GM18909 (cell line): ENCODE data around the gene TNFRSF6B.

Source experiments
- ATAC-seq: cut with Tn5 transposase; IDR thresholded peaks from one replicate; pipeline ENCODE4 v1.9.1; 2021; ENCODE audit warnings: mild to moderate bottlenecking; ENCODE audit not compliant: unreplicated experiment, poor library complexity

Gene TNFRSF6B

GRCh38 chr20:63734111-63734945 lies 37.9 kb downstream of the TNFRSF6B start:
- ATAC-seq: no peak

DNA sequence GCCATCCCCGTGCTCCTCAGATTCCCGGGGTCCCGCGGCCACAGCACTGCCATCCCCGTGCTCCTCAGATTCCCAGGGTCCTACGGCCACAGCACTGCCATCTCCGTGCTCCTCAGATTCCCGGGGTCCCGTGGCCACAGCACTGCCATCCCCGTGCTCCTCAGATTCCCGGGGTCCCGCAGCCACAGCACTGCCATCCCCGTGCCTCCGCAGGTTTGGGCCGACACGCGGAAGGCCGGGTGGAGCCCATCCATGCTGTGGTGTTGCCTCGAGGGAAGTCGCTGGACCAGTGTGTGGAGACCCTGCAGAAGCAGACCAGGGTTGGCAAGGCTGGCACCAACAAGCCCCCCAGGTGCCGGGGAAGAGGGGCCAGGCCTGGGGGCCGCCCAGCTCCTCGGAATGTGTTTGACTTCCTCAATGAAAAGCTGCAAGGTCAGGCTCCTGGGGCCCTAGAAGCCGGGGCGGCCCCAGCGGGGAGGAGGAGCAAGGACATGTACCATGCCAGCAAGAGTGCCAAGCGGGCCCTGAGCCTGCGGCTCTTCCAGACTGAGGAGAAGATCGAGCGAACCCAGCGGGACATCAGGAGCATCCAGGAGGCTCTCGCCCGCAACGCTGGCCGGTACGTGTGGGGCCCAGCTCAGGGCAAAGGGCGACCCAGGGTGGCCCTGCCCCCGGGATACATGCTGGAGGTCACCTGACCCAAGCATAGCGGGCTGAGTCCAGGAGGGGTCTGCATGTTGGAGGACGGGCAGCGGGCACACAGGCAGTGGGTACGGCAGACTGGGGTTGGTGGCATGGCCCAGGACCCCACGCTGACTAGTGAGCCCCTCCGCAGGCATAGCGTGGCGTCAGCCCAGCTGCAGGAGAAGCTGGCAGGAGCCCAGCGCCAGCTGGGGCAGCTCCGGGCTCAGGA lies 38.8 kb downstream of the TNFRSF6B start:
- no peak for ATAC-seq

GRCh38 chr20:63735859-63736718 lies 39.6 kb downstream of the TNFRSF6B start, which contains the start of gene LIME1:
Gene LIME1, plus strand, starts transcription at chr20:63736664. Its CDS starts 886 bp downstream, at chr20:63737550.
- ATAC-seq: no peak

DNA sequence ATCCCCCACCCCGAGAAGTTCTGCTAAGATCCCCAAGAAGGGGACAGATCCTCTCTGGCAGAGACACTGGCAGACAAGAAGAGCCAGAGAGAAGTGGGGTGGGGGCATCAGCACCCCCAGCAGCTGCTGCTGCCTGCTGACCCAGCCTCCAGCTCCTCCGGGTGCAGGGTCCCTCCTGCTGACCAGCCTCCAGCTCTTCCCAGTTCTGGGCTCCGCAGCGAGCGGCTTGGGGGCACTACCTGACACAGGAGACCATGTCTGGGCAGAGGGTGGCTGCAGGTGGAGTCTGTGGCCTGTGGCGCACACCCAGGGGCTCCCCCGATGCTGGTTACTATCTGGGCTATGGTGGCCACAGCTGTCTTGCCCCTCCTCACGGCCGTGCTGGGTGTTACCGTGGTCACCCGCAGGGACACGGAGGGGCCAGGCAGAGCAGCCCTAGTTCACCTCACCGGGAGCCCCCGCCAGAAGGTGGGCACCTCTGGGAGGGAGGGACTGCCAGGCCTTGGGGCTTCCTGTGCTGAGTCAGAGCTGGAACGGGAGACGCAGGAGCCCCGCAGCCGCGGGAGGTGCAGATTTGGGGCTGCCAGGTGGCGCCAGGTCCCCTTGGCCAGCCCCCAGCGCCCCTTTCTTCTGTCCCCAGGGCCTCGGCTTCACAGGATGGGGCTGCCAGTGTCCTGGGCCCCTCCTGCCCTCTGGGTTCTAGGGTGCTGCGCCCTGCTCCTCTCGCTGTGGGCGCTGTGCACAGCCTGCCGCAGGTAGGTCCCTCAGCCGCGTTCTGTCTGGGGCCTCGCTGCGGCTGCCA lies 40.6 kb downstream of the TNFRSF6B start:
- no peak for ATAC-seq

DNA sequence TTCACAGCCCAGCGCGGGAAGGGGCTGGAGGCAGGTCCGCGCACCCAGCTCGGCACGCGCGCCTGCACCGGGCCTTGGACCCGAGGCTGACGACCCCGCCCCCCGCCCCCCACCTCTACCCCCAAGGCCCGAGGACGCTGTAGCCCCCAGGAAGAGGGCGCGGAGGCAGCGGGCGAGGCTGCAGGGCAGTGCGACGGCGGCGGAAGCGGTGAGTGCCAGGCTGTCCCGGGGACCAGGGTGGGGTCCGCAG lies 41.2 kb downstream of the TNFRSF6B start:
- ATAC-seq: no peak

- ATAC-seq: no peak
Measured at GRCh38 chr20:63737945-63738686, 41.7 kb downstream of the TNFRSF6B start.

DNA sequence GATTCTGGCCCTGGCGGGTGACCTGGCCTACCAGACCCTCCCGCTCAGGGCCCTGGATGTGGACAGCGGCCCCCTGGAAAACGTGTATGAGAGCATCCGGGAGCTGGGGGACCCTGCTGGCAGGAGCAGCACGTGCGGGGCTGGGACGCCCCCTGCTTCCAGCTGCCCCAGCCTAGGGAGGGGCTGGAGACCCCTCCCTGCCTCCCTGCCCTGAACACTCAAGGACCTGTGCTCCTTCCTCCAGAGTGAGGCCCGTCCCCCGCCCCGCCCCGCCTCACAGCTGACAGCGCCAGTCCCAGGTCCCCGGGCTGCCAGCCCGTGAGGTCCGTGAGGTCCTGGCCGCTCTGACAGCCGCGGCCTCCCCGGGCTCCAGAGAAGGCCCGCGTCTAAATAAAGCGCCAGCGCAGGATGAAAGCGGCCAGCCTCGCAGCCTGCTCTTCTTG lies 42.3 kb downstream of the TNFRSF6B start:
- ATAC-seq: no peak

- ATAC-seq: peak; percentile 44
Measured at GRCh38 chr20:63739130-63740069, 42.9 kb downstream of the TNFRSF6B start, which contains the start of gene SLC2A4RG. Gene SLC2A4RG, plus strand, starts transcription at chr20:63739776. Its CDS starts 137 bp downstream, at chr20:63739913.

GRCh38 chr20:63740070-63740626 lies 43.7 kb downstream of the TNFRSF6B start:
- no peak for ATAC-seq

DNA sequence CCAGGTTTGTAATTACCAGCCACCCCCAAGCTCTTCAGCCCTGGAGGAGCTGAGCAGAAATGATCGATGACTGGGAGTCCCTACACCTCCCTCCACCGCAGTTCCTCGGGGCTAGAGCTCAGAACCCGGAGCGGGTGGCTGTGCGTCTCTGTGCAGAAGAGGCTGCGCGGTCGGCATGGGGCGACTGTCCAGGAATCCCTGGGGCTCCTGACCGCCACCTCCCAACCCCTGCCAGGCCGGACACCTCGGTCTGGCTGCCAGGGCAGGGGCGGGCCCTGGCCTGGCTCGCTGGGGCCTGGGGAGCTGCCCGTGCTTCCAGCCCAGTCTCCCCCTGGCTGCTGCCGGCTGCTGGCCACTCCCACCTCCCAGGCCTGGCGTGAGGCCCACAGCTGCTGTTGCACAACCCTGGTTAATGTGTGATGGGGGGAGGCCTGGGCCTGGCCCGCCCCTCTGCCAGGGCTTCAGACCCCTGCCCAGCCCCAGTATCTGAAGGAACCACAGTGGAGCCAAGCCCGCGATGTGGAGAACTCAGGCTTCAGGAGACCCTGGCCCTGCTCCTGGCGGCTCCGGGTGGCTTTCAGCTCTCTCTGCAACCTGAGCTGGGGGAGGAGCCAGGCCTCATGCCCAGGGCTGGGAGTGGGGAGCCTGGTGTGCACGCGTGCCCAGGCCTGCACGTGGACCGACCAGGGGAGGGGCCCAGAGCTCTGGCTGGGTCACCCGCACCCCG lies 44.3 kb downstream of the TNFRSF6B start:
- ATAC-seq: no peak

GRCh38 chr20:63741354-63741675 lies 44.9 kb downstream of the TNFRSF6B start:
- ATAC-seq: no peak

DNA sequence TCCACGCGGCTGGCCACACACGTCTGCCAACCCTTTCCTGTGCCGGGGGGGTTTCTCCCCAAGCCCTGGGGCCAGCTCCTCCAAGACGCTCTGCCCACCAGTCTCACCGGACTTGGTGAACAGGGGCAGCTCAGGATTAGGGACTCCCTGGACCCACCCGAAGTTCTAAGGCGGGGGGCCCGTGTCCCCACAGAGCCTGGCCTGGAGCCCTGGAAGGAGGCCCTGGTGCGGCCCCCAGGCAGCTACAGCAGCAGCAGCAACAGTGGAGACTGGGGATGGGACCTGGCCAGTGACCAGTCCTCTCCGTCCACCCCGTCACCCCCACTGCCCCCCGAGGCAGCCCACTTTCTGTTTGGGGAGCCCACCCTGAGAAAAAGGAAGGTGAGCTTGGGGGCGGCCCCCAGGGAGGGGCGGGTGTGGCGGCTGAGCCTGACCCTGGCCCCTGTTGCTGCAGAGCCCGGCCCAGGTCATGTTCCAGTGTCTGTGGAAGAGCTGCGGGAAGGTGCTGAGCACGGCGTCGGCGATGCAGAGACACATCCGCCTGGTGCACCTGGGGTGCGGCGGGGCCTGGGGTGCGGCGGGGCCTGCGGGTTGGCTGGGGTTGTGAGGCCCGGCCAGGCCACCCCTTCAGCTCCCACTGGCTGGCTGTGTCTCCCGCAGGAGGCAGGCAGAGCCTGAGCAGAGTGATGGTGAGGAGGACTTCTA lies 45.4 kb downstream of the TNFRSF6B start:
- no peak for ATAC-seq

- no peak for ATAC-seq
Measured at GRCh38 chr20:63742381-63743024, 46.1 kb downstream of the TNFRSF6B start.

DNA sequence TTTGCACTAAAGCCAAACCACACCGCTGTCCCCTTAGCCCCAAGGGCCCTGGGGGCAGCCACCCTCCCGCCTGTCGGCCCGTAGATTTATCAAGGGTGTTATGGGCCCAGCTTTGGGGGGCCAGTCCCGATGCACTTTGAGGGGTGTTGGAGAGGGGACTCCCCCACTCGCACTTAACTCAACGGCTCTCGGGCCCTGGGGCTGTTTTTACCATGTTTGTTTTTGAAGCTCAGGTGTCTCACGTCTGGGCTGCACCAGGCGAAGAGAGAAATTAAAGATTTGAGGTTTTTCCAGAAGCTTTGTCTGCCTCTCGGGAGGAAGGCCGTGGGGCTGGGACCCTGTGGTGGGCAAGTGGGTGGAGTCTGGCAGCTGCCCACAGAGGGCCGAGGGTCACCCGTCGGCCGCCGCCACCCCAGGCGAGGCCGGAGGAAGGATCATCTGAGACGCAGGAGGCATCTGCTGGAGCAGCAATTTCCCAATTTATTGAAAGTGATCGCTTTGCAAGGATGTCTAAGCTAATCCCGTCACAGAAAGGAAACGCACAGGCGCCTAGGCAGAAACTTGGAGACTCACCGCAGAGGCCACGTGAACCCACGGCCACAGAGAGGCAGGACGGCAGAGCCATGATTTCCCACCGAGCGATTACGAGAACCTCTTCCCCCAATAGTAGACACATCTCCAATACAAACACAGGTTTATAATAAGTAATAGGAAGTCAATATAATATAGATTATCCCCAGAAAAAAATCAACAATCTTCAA lies 46.9 kb downstream of the TNFRSF6B start:
- ATAC-seq: no peak

DNA sequence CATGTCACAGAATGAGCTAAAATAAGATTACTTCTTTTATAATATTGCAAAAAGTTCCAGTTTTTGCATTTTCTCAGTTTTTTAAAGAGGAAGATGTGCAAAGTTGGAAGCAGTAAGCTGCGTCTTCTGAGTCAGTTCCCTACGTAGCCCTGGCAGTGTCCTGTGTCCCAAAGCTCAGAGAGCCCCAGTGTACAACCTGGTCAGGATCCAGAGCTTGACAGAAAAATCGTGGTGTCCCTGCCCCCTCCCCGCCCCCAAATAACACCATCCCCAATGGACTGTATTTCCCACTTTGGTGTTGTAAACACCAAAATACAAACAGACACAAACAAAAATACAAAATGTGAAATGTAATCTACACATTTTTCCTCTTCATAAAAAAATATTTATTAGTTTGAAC lies 47.7 kb downstream of the TNFRSF6B start:
- no peak for ATAC-seq
